ENCODE results near the gene PPP3CA.

PPP3CA gene

GRCh38 chr4:101158134-101158482 is 189.2 kb downstream of the PPP3CA start:
- Histone ChIP-seq H3K9me3 (ENCODE audit: low read depth, low read length) (no peaks in the 10 kb centered on the region), H3K4me3 (no peak overlapping the region), H3K36me3 (ENCODE audit: insufficient read depth, low read length) (no peaks in the 10 kb centered on the region), H3K27ac (no peak overlapping the region), H3K9ac (ENCODE audit: insufficient read length) (no peak overlapping the region)
- no peak for DNase-seq (ENCODE audit: low read depth, low spot score)
- TF ChIP-seq EZH2 (IDR thresholded peaks at IDR 0.05) (no peak), POLR2AphosphoS5 (IDR thresholded peaks at IDR 0.05; ENCODE audit: borderline replicate concordance, low read depth, low read length) (no peak), FOXP2 (optimal IDR thresholded peaks at IDR 0.05; ENCODE audit: control extremely low read depth, extremely low read length, insufficient read depth) (no peak)

GRCh38 chr4:101157415-101158133 is 189.8 kb downstream of the PPP3CA start:
- H3K27ac ChIP-seq, result peak overlapping the region; percentile 79
- DNase-seq (ENCODE audit: low read depth, low spot score), result no peak
- TF ChIP-seq EZH2 (IDR thresholded peaks at IDR 0.05) (no peak), FOXP2 (optimal IDR thresholded peaks at IDR 0.05; ENCODE audit: control extremely low read depth, extremely low read length, insufficient read depth) (no peak), POLR2AphosphoS5 (IDR thresholded peaks at IDR 0.05; ENCODE audit: borderline replicate concordance, low read depth, low read length) (no peak)
- no peak overlapping the region; the same call in 1 of the 2 replicates for H3K4me3 ChIP-seq
- H3K9me3 ChIP-seq (ENCODE audit: low read depth, low read length), result no peaks in the 10 kb centered on the region
- no peak overlapping the region for H3K9ac ChIP-seq (ENCODE audit: insufficient read length)
- H3K36me3 ChIP-seq (ENCODE audit: insufficient read depth, low read length), result no peaks in the 10 kb centered on the region

- TF ChIP-seq EZH2 (IDR thresholded peaks at IDR 0.05) (no peak), FOXP2 (optimal IDR thresholded peaks at IDR 0.05; ENCODE audit: control extremely low read depth, extremely low read length, insufficient read depth) (no peak), POLR2AphosphoS5 (IDR thresholded peaks at IDR 0.05; ENCODE audit: borderline replicate concordance, low read depth, low read length) (no peak)
- peak overlapping the region; percentile 45 for H3K9ac ChIP-seq (ENCODE audit: insufficient read length)
- H3K36me3 ChIP-seq (ENCODE audit: insufficient read depth, low read length), result no peaks in the 10 kb centered on the region
- H3K4me3 ChIP-seq, result peak overlapping the region; percentile 47
- peak overlapping the region; percentile 79 for H3K27ac ChIP-seq
- no peak for DNase-seq (ENCODE audit: low read depth, low spot score)
- no peaks in the 10 kb centered on the region for H3K9me3 ChIP-seq (ENCODE audit: low read depth, low read length)
These were observed 190.6 kb downstream of the PPP3CA start for GRCh38 chr4:101156619-101157310.

GRCh38 chr4:101155945-101156344 is 191.4 kb downstream of the PPP3CA start:
- H3K27ac ChIP-seq, result no peak overlapping the region

GRCh38 chr4:101155368-101155767 is 192.0 kb downstream of the PPP3CA start:
- no peak overlapping the region for H3K4me3 ChIP-seq
- H3K27ac ChIP-seq, result no peak overlapping the region
- no peaks in the 10 kb centered on the region for H3K36me3 ChIP-seq (ENCODE audit: insufficient read depth, low read length)
- DNase-seq (ENCODE audit: low read depth, low spot score), result no peak
- no peak overlapping the region for H3K9ac ChIP-seq (ENCODE audit: insufficient read length)
- no peaks in the 10 kb centered on the region for H3K9me3 ChIP-seq (ENCODE audit: low read depth, low read length)
- TF ChIP-seq POLR2AphosphoS5 (IDR thresholded peaks at IDR 0.05; ENCODE audit: borderline replicate concordance, low read depth, low read length) (no peak), FOXP2 (optimal IDR thresholded peaks at IDR 0.05; ENCODE audit: control extremely low read depth, extremely low read length, insufficient read depth) (no peak), EZH2 (IDR thresholded peaks at IDR 0.05) (no peak)

More at GRCh38 chr4:101155945-101156344, 191.4 kb downstream of the PPP3CA start:
- H3K36me3 ChIP-seq (ENCODE audit: insufficient read depth, low read length), result no peaks in the 10 kb centered on the region
- TF ChIP-seq POLR2AphosphoS5 (IDR thresholded peaks at IDR 0.05; ENCODE audit: borderline replicate concordance, low read depth, low read length), result no peak
- TF ChIP-seq FOXP2 (optimal IDR thresholded peaks at IDR 0.05; ENCODE audit: control extremely low read depth, extremely low read length, insufficient read depth), result no peak
- no peak for TF ChIP-seq EZH2 (IDR thresholded peaks at IDR 0.05)
- no peak overlapping the region for H3K9ac ChIP-seq (ENCODE audit: insufficient read length)
- H3K4me3 ChIP-seq, result no peak overlapping the region
- DNase-seq (ENCODE audit: low read depth, low spot score), result no peak
- H3K9me3 ChIP-seq (ENCODE audit: low read depth, low read length), result no peaks in the 10 kb centered on the region

GRCh38 chr4:101153653-101154052 is 193.7 kb downstream of the PPP3CA start:
- Histone ChIP-seq H3K9ac (ENCODE audit: insufficient read length) (no peak overlapping the region), H3K27ac (no peak overlapping the region), H3K4me3 (no peak overlapping the region), H3K36me3 (ENCODE audit: insufficient read depth, low read length) (no peaks in the 10 kb centered on the region), H3K9me3 (ENCODE audit: low read depth, low read length) (no peaks in the 10 kb centered on the region)
- no peak for TF ChIP-seq EZH2 (IDR thresholded peaks at IDR 0.05)
- TF ChIP-seq FOXP2 (optimal IDR thresholded peaks at IDR 0.05; ENCODE audit: control extremely low read depth, extremely low read length, insufficient read depth), result no peak
- TF ChIP-seq POLR2AphosphoS5 (IDR thresholded peaks at IDR 0.05; ENCODE audit: borderline replicate concordance, low read depth, low read length), result no peak
- no peak for DNase-seq (ENCODE audit: low read depth, low spot score)

GRCh38 chr4:101152521-101152920 is 194.8 kb downstream of the PPP3CA start:
- H3K27ac ChIP-seq, result no peak overlapping the region
- no peaks in the 10 kb centered on the region for H3K36me3 ChIP-seq (ENCODE audit: insufficient read depth, low read length)
- H3K9ac ChIP-seq (ENCODE audit: insufficient read length), result no peak overlapping the region
- H3K9me3 ChIP-seq (ENCODE audit: low read depth, low read length), result no peaks in the 10 kb centered on the region
- DNase-seq (ENCODE audit: low read depth, low spot score), result no peak
- H3K4me3 ChIP-seq, result no peak overlapping the region
- TF ChIP-seq FOXP2 (optimal IDR thresholded peaks at IDR 0.05; ENCODE audit: control extremely low read depth, extremely low read length, insufficient read depth) (no peak), EZH2 (IDR thresholded peaks at IDR 0.05) (no peak), POLR2AphosphoS5 (IDR thresholded peaks at IDR 0.05; ENCODE audit: borderline replicate concordance, low read depth, low read length) (no peak)

- H3K36me3 ChIP-seq (ENCODE audit: insufficient read depth, low read length), result no peaks in the 10 kb centered on the region
- H3K9me3 ChIP-seq (ENCODE audit: low read depth, low read length), result no peaks in the 10 kb centered on the region
- no peak for DNase-seq (ENCODE audit: low read depth, low spot score)
- no peak overlapping the region for H3K9ac ChIP-seq (ENCODE audit: insufficient read length)
- H3K27ac ChIP-seq, result no peak overlapping the region
- TF ChIP-seq EZH2 (IDR thresholded peaks at IDR 0.05), result no peak
- TF ChIP-seq POLR2AphosphoS5 (IDR thresholded peaks at IDR 0.05; ENCODE audit: borderline replicate concordance, low read depth, low read length), result no peak
- no peak for TF ChIP-seq FOXP2 (optimal IDR thresholded peaks at IDR 0.05; ENCODE audit: control extremely low read depth, extremely low read length, insufficient read depth)
- H3K4me3 ChIP-seq, result no peak overlapping the region
These were observed 198.8 kb downstream of the PPP3CA start for GRCh38 chr4:101148551-101148950.

Data from SK-N-MC (cell line).